ENCODE measurements around the gene KCNK15.

DNA sequence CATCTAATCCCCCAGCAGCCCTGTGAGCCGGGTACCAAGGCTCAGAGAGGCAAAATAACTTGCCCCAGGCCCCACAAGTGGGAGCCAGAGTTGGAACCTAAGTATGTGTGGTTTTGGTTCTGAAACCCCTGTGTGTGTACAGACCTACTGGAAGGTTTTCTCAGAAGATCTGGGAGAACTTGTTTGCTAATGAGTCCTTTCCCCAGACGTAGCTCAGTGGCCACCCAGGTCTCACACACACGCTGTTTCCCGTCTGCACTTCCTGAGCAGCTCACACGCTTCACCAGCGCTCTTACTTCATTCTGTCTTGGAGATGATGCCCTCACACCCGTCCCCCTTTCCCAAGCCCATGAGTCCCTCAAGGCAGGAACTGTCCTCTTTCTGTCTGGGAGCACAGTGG lies 22.3 kb upstream of the KCNK15 start:
- TF ChIP-seq, protein P1, sequence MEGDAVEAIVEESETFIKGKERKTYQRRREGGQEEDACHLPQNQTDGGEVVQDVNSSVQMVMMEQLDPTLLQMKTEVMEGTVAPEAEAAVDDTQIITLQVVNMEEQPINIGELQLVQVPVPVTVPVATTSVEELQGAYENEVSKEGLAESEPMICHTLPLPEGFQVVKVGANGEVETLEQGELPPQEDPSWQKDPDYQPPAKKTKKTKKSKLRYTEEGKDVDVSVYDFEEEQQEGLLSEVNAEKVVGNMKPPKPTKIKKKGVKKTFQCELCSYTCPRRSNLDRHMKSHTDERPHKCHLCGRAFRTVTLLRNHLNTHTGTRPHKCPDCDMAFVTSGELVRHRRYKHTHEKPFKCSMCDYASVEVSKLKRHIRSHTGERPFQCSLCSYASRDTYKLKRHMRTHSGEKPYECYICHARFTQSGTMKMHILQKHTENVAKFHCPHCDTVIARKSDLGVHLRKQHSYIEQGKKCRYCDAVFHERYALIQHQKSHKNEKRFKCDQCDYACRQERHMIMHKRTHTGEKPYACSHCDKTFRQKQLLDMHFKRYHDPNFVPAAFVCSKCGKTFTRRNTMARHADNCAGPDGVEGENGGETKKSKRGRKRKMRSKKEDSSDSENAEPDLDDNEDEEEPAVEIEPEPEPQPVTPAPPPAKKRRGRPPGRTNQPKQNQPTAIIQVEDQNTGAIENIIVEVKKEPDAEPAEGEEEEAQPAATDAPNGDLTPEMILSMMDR (IDR thresholded peaks at IDR 0.05): no peak
- TF ChIP-seq EZH2 (IDR thresholded peaks at IDR 0.05): no peak

Data from neural progenitor cell (in vitro differentiated cells).